Activated CD8-positive, alpha-beta T cell treated with anti-CD3 and anti-CD28 coated beads for 36 hours (primary cell): ENCODE results near the gene TAF1C. TPM values are rescaled to one million over a fixed set of nuclear protein-coding genes. Genes with fewer than 3 reads are reported as not detected.

ENCODE experiments used
- ATAC-seq: fragments of 200-7000 bp; cut with Tn5 transposase; one replicate; pipeline ENCODE4 v1.10.0; 2021; ENCODE audit warnings: mild to moderate bottlenecking, moderate library complexity
- CTCF ChIA-PET: fragments of 350-600 bp; sonication (Branson Sonifier 250); formaldehyde crosslinking; loops from one replicate; lab custom pipeline; 2021; ENCODE audit warnings: antibody characterized with exemption; lab: Charles Lee
- POLR2A ChIA-PET: fragments of 350-600 bp; sonication (Branson Sonifier 250); formaldehyde crosslinking; loops from one replicate; lab custom pipeline; 2021; ENCODE audit warnings: antibody characterized with exemption; lab: Charles Lee
- DNase-seq: peaks from one replicate; pipeline ENCODE4 v3.0.0-alpha.2; 2020
- H3K27ac Mint-ChIP-seq: one replicate; pipeline ENCODE4 v1.8.0; 2021; ENCODE audit warnings: mild to moderate bottlenecking, mixed read lengths
- H3K27me3 Mint-ChIP-seq: one replicate; pipeline ENCODE4 v1.8.0; 2021; ENCODE audit warnings: mixed read lengths
- H3K36me3 Mint-ChIP-seq: one replicate; pipeline ENCODE4 v1.8.0; 2021; ENCODE audit warnings: low read depth, mixed read lengths
- H3K4me1 Mint-ChIP-seq: one replicate; pipeline ENCODE4 v1.8.0; 2021; ENCODE audit warnings: low read depth, mixed read lengths
- H3K4me3 Mint-ChIP-seq: one replicate; pipeline ENCODE4 v1.8.0; 2021; ENCODE audit warnings: mild to moderate bottlenecking, moderate library complexity, mixed read lengths
- H3K9me3 Mint-ChIP-seq: one replicate; pipeline ENCODE4 v1.8.0; 2021; ENCODE audit warnings: mixed read lengths
- CTCF ChIP-seq: fragments of 200-600 bp; IDR thresholded peaks from one replicate; pipeline ENCODE4 v1.8.0; 2022; ENCODE audit warnings: antibody characterized with exemption, mild to moderate bottlenecking
- intact Hi-C: fragments of 100-400 bp; cut with micrococcal nuclease; formaldehyde crosslinking; loops from one replicate; pipeline ENCODE4 v1.10.0; 2022
- total RNA-seq, 2 experiments: library from RNA; stranded (reverse); gene quantifications; one replicate each; pipeline ENCODE4 v1.2.3, GENCODE V29; 2021

Gene TAF1C
- total RNA-seq, 2 experiments from 2014 or later: 59.3 to 62.6 TPM

- no peaks in the 10 kb centered on the region for H3K27me3 Mint-ChIP-seq
- peak overlapping the region; percentile 82 for H3K27ac Mint-ChIP-seq
- peaks cover 33% of the 10 kb centered on the region for H3K4me1 Mint-ChIP-seq
- no peak for TF ChIP-seq CTCF
- CTCF ChIA-PET: interaction anchor here (0.6 to 2.7 kb wide), 6 partner anchors 40 to 86 kb away, joined by 3 to 11 read pairs (median 4); no protein-coding TSS in a partner anchor
- peak overlapping the region; percentile 93 for H3K4me3 Mint-ChIP-seq
- POLR2A ChIA-PET: interaction anchor here (0.8 kb wide), 1 partner anchor 26 kb away, joined by 3 read pairs; no protein-coding TSS in a partner anchor
- ATAC-seq (no peak), DNase-seq (peak; percentile 20)
- intact Hi-C loops: loop anchor here (5.0 kb wide), 1 partner anchor 56 kb away; no protein-coding TSS in a partner anchor
- H3K9me3 Mint-ChIP-seq: no peaks in the 10 kb centered on the region
- H3K36me3 Mint-ChIP-seq: peaks cover 2% of the 10 kb centered on the region
Observed at GRCh38 chr16:84143784-84144199, 43.1 kb downstream of the TAF1C start.

- H3K4me1 Mint-ChIP-seq: peaks cover 39% of the 10 kb centered on the region
- H3K27me3 Mint-ChIP-seq: no peaks in the 10 kb centered on the region
- H3K27ac Mint-ChIP-seq: no peak overlapping the region
- H3K9me3 Mint-ChIP-seq: no peaks in the 10 kb centered on the region
- ATAC-seq: no peak
- DNase-seq: no peak
- H3K4me3 Mint-ChIP-seq: no peak overlapping the region
- POLR2A ChIA-PET: interaction anchor here (1.7 kb wide), 1 partner anchor 8 kb away, joined by 4 read pairs; no protein-coding TSS in a partner anchor
- H3K36me3 Mint-ChIP-seq: peaks cover 2% of the 10 kb centered on the region
- CTCF ChIA-PET: interaction anchor here (0.9 to 3.0 kb wide), 6 partner anchors 26 to 85 kb away, joined by 3 to 16 read pairs (median 8); partner anchors contain the start of gene MBTPS1
- no peak for TF ChIP-seq CTCF
- intact Hi-C loops: loop anchor here (5.0 kb wide), 1 partner anchor 56 kb away; no protein-coding TSS in a partner anchor
Observed at GRCh38 chr16:84143081-84143480, 43.8 kb downstream of the TAF1C start.

- ATAC-seq: no peak
- CTCF ChIA-PET: interaction anchor here (1.0 to 5.7 kb wide), 7 partner anchors 24 to 60 kb away, joined by 3 to 34 read pairs (median 11); partner anchors contain the start of genes MBTPS1 and TAF1C
- Mint-ChIP-seq H3K9me3 (no peaks in the 10 kb centered on the region), H3K27ac (no peak overlapping the region), H3K4me1 (peaks cover 56% of the 10 kb centered on the region), H3K27me3 (no peaks in the 10 kb centered on the region), H3K36me3 (peaks cover 2% of the 10 kb centered on the region), H3K4me3 (no peak overlapping the region)
- POLR2A ChIA-PET: interaction anchor here (0.7 to 3.8 kb wide), 4 partner anchors 10 to 24 kb away, joined by 3 to 26 read pairs (median 4); partner anchors contain the start of gene MBTPS1
- peak; percentile 48 for DNase-seq
- intact Hi-C loops: loop anchor here (5.0 kb wide), 1 partner anchor 54 kb away; no protein-coding TSS in a partner anchor
- no peak for TF ChIP-seq CTCF
Observed at GRCh38 chr16:84141143-84141670, 45.6 kb downstream of the TAF1C start.

GRCh38 chr16:84139628-84140258 lies 47.1 kb downstream of the TAF1C start:
- no peak for TF ChIP-seq CTCF
- Mint-ChIP-seq H3K27ac (no peak overlapping the region), H3K4me3 (no peak overlapping the region), H3K4me1 (peaks cover 59% of the 10 kb centered on the region), H3K36me3 (peaks cover 2% of the 10 kb centered on the region), H3K27me3 (no peaks in the 10 kb centered on the region), H3K9me3 (no peaks in the 10 kb centered on the region)
- ChIA-PET POLR2A (interaction anchor here (1.1 to 3.8 kb wide), 2 partner anchors 17 to 23 kb away, joined by 3 to 26 read pairs; partner anchors contain the start of gene MBTPS1), CTCF (interaction anchor here (1.5 to 5.7 kb wide), 3 partner anchors 23 to 56 kb away, joined by 5 to 34 read pairs (median 7); partner anchors contain the start of gene MBTPS1)
- intact Hi-C loops: loop anchor here (5.0 kb wide), 1 partner anchor 52 kb away; no protein-coding TSS in a partner anchor
- ATAC-seq (no peak), DNase-seq (no peak)
